ENCODE data around the gene OR10H2. TPM values are rescaled to one million over a fixed set of nuclear protein-coding genes. Genes with fewer than 3 reads are reported as not detected.
"Not testable (repeated sequence)": the region's sequence is repeated elsewhere in the genome, so short reads cannot be mapped to it uniquely, and the experiment has no call there.

The OR10H2 gene, protein sequence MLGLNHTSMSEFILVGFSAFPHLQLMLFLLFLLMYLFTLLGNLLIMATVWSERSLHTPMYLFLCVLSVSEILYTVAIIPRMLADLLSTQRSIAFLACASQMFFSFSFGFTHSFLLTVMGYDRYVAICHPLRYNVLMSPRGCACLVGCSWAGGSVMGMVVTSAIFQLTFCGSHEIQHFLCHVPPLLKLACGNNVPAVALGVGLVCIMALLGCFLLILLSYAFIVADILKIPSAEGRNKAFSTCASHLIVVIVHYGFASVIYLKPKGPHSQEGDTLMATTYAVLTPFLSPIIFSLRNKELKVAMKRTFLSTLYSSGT
- total RNA-seq (2014; rRNA removed; shearing (Covaris generic)), result not detected in 2 replicates

DNA sequence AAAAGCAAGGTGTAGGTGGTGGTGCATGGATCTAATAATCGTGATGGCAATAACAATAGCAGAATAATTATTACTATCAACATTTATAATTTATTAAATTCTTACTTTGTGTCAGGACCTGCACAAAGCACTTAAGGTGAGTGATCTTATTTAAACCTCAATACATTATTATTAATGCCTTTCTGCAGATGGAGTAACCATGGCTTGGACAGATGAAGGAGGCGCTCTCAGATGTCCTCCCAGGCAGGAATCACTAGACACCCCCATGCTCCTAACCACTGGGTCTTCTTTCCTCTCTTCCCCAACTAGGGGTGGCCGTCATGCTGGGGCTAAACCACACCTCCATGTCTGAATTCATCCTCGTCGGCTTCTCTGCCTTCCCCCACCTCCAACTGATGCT lies at the start of gene OR10H2:
Gene OR10H2, plus strand, starts transcription at position 301 of the 400 bp plus-strand sequence. Its CDS starts 20 bp downstream, at position 321.
- no peak for DNase-seq (ENCODE audit: low read depth)

DNA sequence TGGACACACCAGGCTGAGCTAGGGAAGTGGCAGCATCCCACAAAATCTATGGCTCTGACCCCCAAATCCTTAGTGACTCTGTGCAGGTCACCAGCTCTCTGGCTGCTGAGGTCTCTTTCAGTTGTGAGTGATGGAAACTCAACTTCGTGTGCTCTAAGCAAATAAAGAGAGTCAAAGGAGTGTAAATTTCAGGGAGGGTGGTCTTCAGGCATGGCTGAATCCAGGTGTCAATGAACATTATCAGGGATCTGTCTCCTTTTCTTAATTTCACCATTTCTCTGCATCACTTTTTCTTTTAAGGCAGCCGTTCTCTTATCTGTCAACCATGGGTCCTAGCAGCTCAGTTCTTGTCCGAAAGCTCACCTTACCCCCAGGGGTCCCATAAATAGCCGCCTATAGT lies 48.7 kb upstream of the OR10H2 start:
- no peak for DNase-seq (ENCODE audit: low read depth)

DNA sequence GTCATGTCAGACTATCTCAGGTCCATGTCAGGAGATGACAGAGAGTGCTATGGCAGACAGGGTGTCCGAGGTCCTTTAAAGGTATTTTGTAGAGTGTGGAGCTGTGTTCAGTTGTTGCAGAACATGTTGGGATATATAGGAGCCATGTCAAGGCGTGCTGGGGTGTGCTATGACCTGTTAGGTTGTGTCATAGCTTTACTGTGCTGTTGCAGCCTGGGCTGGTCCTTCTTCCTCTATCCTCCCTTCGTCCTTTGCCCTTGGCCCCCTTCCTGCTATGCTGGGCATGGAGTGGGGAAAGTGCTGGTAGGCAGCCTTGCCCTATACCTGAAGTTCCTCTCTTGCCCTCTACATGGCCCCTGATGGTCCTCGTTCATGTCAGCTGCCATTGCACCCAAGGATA lies 48.0 kb upstream of the OR10H2 start:
- DNase-seq (ENCODE audit: low read depth), result not testable (repeated sequence)

DNA sequence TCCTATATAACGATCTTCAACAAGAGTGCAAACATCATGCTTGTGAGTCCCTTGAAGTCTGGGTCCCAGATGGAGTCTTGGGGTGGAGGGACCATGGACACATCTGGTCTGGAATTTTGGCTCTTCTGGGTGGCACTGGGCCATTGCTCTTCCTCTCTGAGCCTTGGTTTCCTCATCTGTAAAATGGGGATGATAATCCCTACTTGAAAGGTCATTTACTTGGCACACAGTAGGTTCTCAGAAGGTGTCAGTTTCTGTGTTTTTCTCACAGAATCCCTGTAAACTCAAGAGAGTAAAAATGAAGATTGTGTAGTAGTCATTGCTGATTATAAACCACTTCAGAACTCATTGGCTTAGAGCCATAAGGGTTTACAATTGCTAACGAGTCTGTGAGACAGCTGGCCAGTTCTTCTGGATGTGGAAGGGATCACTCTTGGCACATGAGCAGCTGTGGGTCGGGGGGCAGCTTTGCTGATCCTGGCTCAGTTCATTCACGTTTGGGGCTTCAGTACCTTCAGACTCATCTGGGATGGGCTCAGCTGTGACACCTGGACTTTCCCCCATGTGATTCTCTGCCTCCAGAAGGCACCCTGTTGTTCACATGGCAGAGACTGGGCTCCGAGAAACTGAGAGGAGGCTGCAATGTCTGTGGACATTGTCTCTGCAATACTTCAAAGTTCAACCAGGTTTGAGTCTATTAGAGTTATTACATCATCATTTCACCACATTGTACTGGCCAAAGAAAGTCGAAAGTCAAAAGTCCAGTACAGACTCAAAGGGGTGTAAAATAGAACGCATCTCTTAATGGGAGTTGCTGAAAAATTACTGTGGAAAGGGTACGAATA lies 47.1 kb upstream of the OR10H2 start:
- DNase-seq (ENCODE audit: low read depth), result no peak

DNA sequence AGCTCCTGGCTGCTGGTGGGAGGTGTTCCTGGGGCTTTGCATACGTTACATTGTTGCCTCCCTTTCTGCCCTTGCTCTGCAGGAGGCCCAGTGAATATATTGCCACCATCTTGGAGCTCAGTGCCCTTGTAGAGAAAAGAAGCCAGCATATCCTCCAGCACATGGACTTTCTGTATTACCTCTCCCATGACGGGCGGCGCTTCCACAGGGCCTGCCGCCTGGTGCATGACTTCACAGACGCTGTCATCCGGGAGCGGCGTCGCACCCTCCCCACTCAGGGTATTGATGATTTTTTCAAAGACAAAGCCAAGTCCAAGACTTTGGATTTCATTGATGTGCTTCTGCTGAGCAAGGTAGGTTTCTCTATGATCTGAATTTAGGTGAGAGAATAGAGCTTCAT lies 44.4 kb upstream of the OR10H2 start:
- no peak for DNase-seq (ENCODE audit: low read depth)

DNA sequence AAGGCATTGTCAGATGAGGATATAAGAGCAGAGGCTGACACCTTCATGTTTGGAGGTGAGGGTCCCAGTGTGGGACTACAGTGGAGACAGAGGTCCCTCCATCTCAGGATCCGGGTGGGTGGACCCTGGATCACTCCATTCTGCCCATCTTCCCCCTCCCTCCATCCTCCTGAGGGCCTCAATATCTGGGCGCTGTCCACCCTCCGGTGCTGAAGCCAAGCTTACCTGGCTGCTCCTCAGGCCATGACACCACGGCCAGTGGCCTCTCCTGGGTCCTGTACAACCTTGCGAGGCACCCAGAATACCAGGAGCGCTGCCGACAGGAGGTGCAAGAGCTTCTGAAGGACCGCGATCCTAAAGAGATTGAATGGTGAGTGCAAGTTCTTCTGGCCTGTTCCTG lies 43.0 kb upstream of the OR10H2 start:
- DNase-seq (ENCODE audit: low read depth), result no peak

DNA sequence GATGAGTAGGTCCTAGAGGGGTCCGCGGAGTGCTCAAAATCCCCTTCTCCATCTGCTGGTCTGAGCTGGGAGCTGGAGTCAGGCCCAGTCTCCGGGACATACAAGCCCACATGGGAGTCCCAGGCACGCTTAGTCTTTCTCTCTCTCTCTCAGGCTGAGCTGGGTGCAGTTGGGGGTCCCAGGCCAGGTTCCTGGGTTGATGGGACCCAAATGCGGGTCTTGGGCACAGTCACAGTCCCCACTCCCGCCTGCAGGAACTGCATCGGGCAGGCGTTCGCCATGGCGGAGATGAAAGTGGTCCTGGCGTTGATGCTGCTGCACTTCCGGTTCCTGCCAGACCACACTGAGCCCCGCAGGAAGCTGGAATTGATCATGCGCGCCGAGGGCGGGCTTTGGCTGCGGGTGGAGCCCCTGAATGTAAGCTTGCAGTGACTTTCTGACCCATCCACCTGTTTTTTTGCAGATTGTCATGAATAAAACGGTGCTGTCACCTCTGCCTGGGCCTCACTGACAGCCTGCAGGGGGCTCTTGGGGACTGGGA lies 31.1 kb upstream of the OR10H2 start:
- DNase-seq (ENCODE audit: low read depth), result peak; percentile 16

DNA sequence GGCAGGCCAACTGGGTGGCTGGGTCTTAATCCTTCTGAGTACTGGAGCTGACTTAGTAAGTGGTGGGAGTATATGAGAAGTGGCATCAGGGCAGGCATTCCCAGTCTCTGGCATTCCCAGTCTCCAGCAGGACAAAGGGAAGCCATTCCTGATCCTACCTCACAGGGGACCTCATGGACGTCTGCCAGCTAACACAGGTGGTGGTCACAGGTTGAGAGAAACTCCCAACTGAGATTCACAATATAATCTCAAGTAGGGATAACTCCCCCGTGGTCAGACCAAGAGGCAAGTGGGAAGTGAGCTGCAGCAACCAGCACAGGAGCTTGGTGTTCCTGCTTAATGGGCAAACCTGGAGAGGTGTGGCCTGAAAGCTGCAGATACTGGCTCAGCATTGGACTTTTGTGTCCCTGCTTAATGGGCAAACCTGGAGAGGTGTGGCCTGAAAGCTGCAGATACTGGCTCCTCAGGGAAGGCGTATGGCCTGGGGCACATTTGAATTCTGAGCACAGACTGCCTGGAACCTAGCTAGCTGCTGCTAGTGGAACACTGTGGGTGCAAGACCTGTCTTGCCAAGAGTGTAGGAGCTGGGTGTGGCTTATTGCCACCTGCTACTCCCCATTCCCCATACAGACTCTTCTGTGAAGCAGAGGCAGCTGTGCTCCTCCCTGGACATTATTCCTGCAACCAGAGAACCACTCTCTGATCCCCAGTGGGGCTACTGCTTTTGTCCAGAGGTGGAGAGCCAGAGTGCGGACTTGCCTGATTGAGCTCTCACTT lies 25.9 kb upstream of the OR10H2 start:
- no peak for DNase-seq (ENCODE audit: low read depth)

DNA sequence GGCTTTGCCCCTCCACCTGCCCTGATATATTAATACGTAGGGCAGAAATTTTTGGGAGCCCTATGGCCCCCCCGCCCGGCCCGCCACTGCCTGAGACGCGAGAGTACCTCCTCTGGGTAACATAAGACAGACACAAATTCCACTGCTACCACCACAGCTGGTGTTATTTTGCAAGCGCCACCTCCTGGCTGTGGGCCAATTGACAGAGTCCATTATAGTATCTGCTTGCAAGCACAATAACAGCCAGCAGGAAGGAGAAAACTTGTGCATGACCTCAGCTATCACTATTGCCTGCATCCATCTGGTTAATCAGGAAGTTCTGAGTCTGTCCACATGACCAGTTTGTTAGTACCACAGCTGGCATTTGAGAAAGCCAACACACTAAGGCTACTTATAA lies 25.3 kb upstream of the OR10H2 start:
- peak; percentile 43 for DNase-seq (ENCODE audit: low read depth)

DNA sequence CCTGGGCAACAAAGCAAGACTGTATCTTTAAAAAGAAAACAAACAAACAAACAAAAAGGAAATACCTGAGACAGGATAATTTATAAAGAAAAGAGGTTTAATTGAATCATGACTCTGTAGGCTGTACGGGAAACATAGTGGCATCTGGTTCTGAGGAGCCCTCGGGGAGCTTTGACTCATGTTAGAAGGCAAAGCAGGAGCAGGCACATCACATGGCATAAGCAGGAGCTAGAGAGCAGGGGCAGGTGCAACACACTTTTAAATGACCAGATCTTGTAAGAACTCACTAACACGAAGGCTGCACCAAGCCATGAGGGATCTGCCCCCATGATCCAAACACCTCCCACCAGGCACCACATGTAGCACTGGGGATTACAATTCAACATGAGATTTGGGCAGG lies 13.2 kb upstream of the OR10H2 start:
- no peak for DNase-seq (ENCODE audit: low read depth)

DNA sequence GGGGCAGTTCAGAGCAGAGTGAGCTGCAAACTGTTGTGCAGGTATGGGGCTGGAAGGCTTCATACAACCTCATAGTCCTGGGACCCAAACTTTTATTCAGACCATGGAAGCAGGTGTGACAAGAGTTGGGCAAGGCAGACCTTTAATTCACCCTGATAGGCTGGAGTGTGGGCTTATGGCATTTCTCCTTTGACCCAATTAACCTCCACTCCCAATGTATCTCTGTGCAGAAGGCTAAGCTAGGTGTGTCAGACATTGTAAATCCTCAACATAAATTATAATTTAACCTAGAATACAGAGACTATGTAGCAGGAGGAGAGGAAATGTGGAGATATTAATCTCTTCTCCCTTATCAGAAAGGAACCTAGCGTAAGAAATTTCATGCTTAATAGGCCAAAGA lies 12.2 kb upstream of the OR10H2 start:
- DNase-seq (ENCODE audit: low read depth), result no peak

DNA sequence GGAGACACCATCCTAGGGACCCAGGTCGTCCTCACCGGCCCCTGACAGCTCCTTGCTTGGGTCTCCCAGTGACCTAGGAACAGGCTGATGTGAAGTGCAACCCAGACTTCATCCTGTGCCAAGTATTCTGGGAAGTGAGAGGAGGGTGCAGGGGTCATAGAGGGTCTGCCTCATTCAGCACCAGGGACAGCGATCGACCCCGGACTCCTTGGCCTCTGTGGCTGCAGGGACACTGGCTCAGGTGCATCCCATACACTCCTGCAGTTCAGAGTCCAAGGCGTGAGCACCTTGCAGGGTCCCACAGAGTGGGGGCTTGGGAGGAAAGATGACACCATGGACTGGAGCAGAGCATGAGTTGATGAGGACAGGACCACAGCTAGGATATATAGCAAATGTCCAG lies 10.0 kb upstream of the OR10H2 start:
- DNase-seq (ENCODE audit: low read depth), result no peak

DNA sequence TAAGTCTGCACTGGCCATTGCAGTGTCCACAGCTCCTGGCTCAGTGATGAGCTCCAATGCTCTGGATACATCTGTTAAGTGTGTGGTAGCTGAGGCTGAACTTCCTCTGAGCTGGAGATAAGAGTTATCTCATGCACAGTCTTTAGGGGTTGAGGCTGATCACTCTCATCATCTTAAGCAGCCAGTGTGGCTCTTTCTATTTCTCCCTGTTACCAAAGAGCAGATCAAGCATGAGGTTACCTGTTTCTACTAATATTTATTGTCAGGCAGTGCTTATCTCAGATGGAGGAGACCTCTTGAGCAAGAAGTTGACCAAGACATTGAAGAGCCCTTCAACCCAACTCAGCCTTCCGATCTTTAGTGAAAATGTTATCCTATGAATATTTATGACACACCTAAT lies 6.6 kb upstream of the OR10H2 start:
- no peak for DNase-seq (ENCODE audit: low read depth)

DNA sequence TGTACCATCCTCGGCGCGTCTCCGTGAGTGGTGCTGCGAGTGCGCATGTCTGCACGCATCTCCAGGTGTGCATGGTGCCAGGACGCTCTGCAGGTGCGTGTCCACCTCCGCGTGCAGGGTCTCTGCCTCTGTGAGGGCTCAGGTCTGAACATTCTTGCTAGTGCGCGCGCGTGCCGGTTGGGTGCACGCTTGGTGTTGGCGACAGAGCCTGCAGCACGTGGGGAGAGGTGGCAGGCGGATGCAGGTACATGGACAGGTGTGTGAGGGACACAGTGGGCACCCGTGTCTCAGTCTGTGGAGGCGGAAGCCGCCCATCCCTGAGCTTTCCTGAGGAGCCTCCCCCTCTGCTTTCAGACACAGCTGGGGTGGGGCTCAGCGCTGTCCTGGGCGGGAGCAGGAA lies 4.9 kb upstream of the OR10H2 start:
- DNase-seq (ENCODE audit: low read depth), result no peak

DNA sequence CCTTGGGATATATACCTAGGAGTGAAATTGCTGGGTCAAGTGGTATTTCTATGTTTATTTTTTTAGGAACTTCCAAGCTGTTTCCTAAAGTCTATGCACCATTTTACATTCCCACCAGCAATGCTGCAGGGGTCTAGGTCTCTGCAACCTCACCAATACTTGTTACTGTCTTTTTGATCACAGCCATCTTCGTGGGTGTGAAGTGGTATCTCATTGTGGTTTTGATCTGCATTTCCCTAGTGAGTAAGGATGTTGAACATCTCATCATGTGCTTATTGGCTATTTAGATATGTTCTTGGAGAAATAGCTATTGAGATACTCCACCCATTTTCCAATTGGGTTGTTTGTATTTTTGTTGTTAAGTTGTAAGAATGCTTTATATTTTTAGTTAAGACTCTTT lies 2.7 kb downstream of the OR10H2 start:
- no peak for DNase-seq (ENCODE audit: low read depth)

DNA sequence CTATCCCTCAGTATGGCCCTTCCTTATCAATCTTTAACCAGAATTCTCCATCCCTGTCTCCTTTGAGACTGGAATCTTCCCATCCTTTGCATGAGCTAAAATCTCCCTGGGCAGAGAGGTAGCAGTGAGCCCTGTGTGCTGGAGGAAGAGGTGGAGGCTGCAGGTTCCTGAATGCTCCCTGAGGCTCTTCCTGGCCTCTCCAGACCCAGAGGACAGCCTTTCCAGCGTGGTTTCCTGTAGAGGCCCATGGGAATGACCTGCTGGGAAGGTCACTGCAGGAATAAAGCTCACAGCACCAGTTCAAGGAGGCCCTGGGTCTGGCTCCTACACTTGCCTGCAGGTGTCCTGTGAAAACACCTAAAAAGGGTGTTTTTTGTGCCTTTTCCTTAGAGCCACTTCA lies 4.6 kb downstream of the OR10H2 start:
- DNase-seq (ENCODE audit: low read depth), result no peak

DNA sequence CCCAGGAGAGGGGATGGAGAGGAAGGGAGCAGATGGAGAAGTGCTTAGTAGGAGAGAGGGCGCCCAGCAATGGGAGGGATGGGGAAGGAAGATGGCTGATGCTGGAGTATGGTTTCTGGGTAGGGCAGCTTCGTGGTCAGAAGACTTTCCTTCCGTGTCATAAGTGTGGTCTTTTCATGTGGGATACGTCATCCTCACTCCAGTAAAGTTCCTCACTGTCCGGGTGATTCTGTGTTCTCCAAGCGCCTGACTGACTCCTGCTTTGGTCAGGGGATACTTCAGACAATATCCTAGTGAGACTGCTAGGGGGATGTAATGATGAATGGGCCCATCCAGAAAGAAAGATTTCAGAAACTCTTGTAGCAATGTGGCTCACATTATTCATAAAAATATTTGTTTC lies 6.1 kb downstream of the OR10H2 start:
- no peak for DNase-seq (ENCODE audit: low read depth)

DNA sequence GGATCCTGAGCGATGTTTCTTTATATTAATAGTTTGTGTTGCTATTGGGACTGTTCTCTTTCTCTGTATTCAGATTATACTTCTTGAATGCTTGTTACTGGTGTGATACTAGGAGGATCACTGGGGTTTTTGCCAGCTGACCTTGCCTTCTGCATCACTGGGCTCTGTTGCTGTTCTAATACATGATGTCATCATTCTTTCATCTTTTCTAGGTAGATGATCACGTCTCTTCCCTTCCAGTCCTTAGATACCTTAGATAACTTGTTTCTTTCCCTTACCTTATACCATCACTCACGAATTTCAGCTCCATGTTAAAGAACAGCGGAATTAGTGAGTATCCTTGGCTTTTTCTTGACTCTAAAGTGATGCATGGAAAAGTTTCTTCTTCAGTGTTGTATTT lies 9.9 kb downstream of the OR10H2 start, which contains the start of gene OR10H3:
Gene OR10H3, plus strand, starts transcription at position 264 of the 400 bp plus-strand sequence. CDS start 3,408 bp downstream, outside the sequence.
- DNase-seq (ENCODE audit: low read depth), result no peak

DNA sequence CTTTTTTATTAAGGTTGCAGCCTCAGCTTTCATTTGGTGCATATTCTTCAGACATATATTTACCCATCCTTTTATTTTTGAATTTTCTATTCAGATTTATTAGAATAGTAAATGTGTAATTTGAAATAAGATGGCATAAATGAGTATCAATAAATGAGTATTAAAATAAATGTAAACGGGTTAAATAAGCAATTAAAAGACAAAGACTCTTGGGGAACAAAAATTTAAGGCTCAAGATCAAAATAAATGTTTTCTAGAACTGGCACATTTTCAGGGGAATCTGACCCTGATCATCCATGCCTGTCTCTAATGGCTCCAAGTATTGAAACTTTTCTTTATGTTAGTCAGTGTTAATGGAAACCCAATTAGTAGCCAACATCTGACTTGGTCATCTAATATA lies 13.0 kb downstream of the OR10H2 start:
- no peak for DNase-seq (ENCODE audit: low read depth)

DNA sequence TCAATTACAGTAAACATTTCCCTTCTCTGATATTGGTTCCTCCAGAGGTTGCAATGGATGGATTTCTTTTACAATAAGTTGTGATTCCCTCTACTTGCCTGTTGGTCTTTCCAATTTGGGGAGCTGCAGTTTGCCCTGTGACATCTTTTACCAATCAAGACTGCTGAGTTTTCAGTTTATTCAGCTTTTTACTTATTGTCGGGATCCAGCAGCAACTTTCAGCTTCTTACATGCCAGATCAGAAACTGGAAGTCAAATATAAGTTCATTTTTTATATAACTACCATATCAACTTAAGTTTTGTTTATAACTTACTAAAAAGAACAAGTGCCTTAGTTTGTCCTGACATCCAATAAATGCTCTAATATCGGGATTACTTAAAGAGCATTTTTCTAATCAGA lies 20.4 kb downstream of the OR10H2 start:
- DNase-seq (ENCODE audit: low read depth), result no peak

DNA sequence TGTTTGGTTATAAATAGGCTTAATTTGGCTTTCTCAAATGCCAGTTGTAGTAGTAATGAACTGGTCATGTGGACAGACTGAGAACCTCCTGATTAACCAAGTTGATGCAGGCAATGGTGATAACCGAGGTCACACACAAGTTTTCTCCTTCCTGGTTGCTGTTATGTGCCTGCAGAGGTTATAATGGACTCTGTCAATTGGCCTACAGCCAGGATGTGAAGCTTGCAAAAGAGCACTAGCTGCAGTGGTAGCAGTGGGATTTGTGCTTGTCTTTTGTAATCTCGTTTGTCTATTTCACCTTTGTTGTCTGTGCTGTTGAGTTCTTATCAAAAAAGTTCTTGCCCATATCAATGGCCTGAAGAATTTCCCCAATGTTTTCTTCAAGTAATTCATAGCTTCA lies 30.6 kb downstream of the OR10H2 start:
- DNase-seq (ENCODE audit: low read depth), result no peak

DNA sequence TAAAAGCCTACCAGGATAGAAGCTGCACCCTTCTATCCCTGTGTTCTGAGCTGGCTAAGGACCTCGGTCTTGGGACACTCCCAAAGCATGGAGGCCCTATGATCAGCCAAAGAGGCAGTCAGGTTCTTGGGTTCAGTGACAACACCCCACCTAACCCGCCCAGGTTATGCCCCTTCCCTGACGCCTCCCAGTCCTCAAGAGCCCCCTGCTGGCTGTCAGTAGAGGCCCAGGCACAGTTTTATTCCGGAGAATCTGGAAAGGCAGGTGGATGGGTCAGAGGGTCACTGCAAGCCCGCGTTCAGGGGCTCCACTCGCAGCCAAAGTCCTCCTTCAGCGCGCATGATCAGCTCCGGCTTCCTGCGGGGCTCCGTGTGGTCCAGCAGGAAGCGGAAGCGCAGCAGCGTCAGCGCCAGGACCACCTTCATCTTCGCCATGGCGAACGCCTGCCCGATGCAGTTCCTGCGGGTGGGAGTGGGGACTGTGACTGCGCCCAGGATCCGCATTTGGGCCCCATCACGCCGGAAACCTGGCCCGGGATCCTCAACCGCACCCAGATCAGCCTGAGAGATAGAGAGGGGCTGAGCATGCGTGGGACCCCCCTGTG lies 32.2 kb downstream of the OR10H2 start:
- peak; percentile 70 for DNase-seq (ENCODE audit: low read depth)
